GM12891 (cell line): ENCODE measurements around the gene HSPBP1.
A peak's percentile ranks its signal among the peaks of the same experiment; 100 is the strongest.

Experiments used
- DNase-seq: peaks from one replicate; pipeline ENCODE4 v3.0.0; 2011; ENCODE audit warnings: low spot score; ENCODE audit not compliant: insufficient read length
- FAIRE-seq: peaks from 2 replicates; lab custom pipeline; 2011; peaks lifted over from hg19 to GRCh38; lab: Jason Lieb, UNC
- PAX5 ChIP-seq: IDR thresholded peaks from 2 replicates; pipeline ENCODE4 v1.6.1; 2011; ENCODE audit warnings: low read length, moderate library complexity, mild to moderate bottlenecking; ENCODE audit not compliant: insufficient read depth, severe bottlenecking
- POLR2A ChIP-seq: IDR thresholded peaks from 2 replicates; pipeline ENCODE4 v1.6.1; 2011; ENCODE audit warnings: low read depth, low read length, control low read depth
- POLR2AphosphoS5 ChIP-seq: IDR thresholded peaks from 2 replicates; pipeline ENCODE4 v1.6.1; 2011; ENCODE audit warnings: low read depth, low read length, control low read depth
- POU2F2 ChIP-seq: IDR thresholded peaks from 2 replicates; pipeline ENCODE4 v1.6.1; 2011; ENCODE audit warnings: low read depth, mild to moderate bottlenecking, control low read depth, low read length, moderate library complexity
- SPI1 ChIP-seq: IDR thresholded peaks from 2 replicates; pipeline ENCODE4 v1.6.1; 2011; ENCODE audit warnings: low read depth, low read length, control low read depth
- TAF1 ChIP-seq: IDR thresholded peaks from 2 replicates; pipeline ENCODE4 v1.6.1; 2011; ENCODE audit warnings: low read depth, low read length, control low read depth

Gene HSPBP1

DNA sequence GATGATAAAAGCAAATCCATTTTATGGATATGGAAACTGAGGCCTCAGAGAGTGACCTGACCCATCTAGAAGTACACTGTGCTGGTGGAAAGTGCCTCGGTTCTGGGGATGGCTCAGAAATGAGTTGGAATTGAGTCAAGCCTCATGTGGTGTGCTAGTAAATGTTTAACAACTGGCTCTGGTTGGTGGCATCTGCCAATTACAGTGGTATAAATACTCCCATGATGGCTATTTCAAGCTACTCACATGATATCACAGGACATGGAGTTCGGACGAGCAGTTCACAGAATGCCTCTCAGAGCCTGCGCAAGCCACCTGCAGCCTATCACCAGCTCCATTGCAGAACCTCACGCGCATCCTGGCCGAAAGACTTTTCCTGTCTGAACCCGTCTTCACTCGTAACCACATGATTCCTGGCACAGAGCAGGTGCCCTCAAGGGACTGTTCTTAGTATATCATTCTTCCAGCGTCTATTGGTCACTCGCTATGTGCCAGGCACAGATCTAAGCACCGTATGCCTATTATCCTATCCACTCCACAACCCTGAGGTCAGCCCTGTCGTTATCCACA lies 36.1 kb upstream of the HSPBP1 start:
- DNase-seq (no peak), FAIRE-seq (no peak)
- TF ChIP-seq POLR2AphosphoS5: no peak
- no peak for TF ChIP-seq PAX5
- no peak for TF ChIP-seq POLR2A
- no peak for TF ChIP-seq SPI1
- no peak for TF ChIP-seq POU2F2
- no peak for TF ChIP-seq TAF1

DNA sequence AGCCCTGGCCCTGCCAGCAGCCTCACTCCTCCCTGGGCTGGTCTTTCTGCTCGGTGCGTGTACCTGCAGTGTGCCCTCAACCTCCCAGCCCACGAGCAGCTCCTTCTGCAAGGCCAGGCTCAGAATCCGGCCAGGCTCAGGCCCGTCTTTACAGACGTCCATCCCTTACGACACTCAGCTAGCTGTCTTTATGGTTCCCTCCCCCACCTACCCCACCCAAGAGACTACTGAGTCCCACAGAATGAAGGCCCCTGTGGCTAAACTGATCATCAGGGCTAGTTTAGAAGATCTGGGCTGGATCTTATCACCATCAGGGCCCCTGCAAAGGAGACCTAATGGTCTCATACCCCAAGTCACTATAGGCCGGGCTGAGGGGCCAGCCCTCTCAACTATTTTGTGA lies 34.5 kb upstream of the HSPBP1 start:
- DNase-seq (no peak), FAIRE-seq (no peak)
- no peak for TF ChIP-seq PAX5
- TF ChIP-seq POU2F2: no peak
- no peak for TF ChIP-seq SPI1
- TF ChIP-seq POLR2AphosphoS5: no peak
- no peak for TF ChIP-seq POLR2A
- no peak for TF ChIP-seq TAF1

- TF ChIP-seq POLR2AphosphoS5 (no peak), SPI1 (no peak), POLR2A (no peak), TAF1 (no peak), PAX5 (no peak), POU2F2 (no peak)
- DNase-seq (no peak), FAIRE-seq (no peak)
Observed at GRCh38 chr19:55312621-55313512, 33.0 kb upstream of the HSPBP1 start.

GRCh38 chr19:55311797-55312196 lies 31.9 kb upstream of the HSPBP1 start:
- no peak for FAIRE-seq
- DNase-seq: no peak
- TF ChIP-seq TAF1: no peak
- TF ChIP-seq POU2F2: no peak
- no peak for TF ChIP-seq PAX5
- TF ChIP-seq POLR2AphosphoS5: no peak
- no peak for TF ChIP-seq POLR2A
- TF ChIP-seq SPI1: no peak

GRCh38 chr19:55311397-55311796 lies 31.5 kb upstream of the HSPBP1 start:
- FAIRE-seq (no peak), DNase-seq (no peak)
- TF ChIP-seq PAX5 (no peak), SPI1 (no peak), TAF1 (no peak), POU2F2 (no peak), POLR2AphosphoS5 (no peak), POLR2A (no peak)

- TF ChIP-seq PAX5 (no peak), TAF1 (no peak), POLR2AphosphoS5 (no peak), POU2F2 (no peak), SPI1 (no peak), POLR2A (no peak)
- no peak for FAIRE-seq
- DNase-seq: no peak
Observed at GRCh38 chr19:55310498-55310897, 30.6 kb upstream of the HSPBP1 start.

- FAIRE-seq: no peak
- DNase-seq: no peak
- TF ChIP-seq TAF1: no peak
- TF ChIP-seq POU2F2: no peak
- no peak for TF ChIP-seq PAX5
- no peak for TF ChIP-seq POLR2AphosphoS5
- TF ChIP-seq POLR2A: no peak
- no peak for TF ChIP-seq SPI1
Observed at GRCh38 chr19:55309448-55309847, 29.5 kb upstream of the HSPBP1 start.

- DNase-seq (no peak), FAIRE-seq (peak; percentile 63)
- TF ChIP-seq POLR2AphosphoS5 (no peak), POU2F2 (no peak), POLR2A (no peak), SPI1 (no peak), TAF1 (no peak), PAX5 (no peak)
Observed at GRCh38 chr19:55308281-55308680, 28.4 kb upstream of the HSPBP1 start.

- TF ChIP-seq POU2F2: no peak
- TF ChIP-seq POLR2A: no peak
- TF ChIP-seq POLR2AphosphoS5: no peak
- no peak for TF ChIP-seq SPI1
- no peak for TF ChIP-seq TAF1
- no peak for TF ChIP-seq PAX5
- FAIRE-seq (no peak), DNase-seq (no peak)
Observed at GRCh38 chr19:55306712-55307111, 26.8 kb upstream of the HSPBP1 start.
